ENCODE measurements around the gene RFX4.

RFX4 gene

GRCh38 chr12:106741247-106741646 is 158.4 kb downstream of the RFX4 start:
- no peak for TF ChIP-seq CTCF (IDR thresholded peaks at IDR 0.05; ENCODE audit: low read length, missing control alignments)
- DNase-seq (ENCODE audit: low read depth): no peak
- no peak overlapping the region for H3K4me3 ChIP-seq (replicated peaks; ENCODE audit: low read depth, low read length)

GRCh38 chr12:106743270-106743988 is 160.6 kb downstream of the RFX4 start:
- no peak overlapping the region for H3K4me3 ChIP-seq (replicated peaks; ENCODE audit: low read depth, low read length)
- no peak for TF ChIP-seq CTCF (IDR thresholded peaks at IDR 0.05; ENCODE audit: low read length, missing control alignments)
- no peak for DNase-seq (ENCODE audit: low read depth)

- no peak for TF ChIP-seq CTCF (IDR thresholded peaks at IDR 0.05; ENCODE audit: low read length, missing control alignments)
- no peak overlapping the region for H3K4me3 ChIP-seq (replicated peaks; ENCODE audit: low read depth, low read length)
- no peak for DNase-seq (ENCODE audit: low read depth)
Observed at GRCh38 chr12:106744600-106744999, 161.8 kb downstream of the RFX4 start.

GRCh38 chr12:106745181-106745745 is 162.5 kb downstream of the RFX4 start:
- no peak for TF ChIP-seq CTCF (IDR thresholded peaks at IDR 0.05; ENCODE audit: low read length, missing control alignments)
- DNase-seq (ENCODE audit: low read depth): no peak
- no peak overlapping the region for H3K4me3 ChIP-seq (replicated peaks; ENCODE audit: low read depth, low read length)

GRCh38 chr12:106747973-106748436 is 165.2 kb downstream of the RFX4 start:
- DNase-seq (ENCODE audit: low read depth): no peak
- no peak for TF ChIP-seq CTCF (IDR thresholded peaks at IDR 0.05; ENCODE audit: low read length, missing control alignments)
- H3K4me3 ChIP-seq (replicated peaks; ENCODE audit: low read depth, low read length): no peak overlapping the region

GRCh38 chr12:106750524-106750923 is 167.7 kb downstream of the RFX4 start:
- TF ChIP-seq CTCF (IDR thresholded peaks at IDR 0.05; ENCODE audit: low read length, missing control alignments): no peak
- H3K4me3 ChIP-seq (replicated peaks; ENCODE audit: low read depth, low read length): no peak overlapping the region
- DNase-seq (ENCODE audit: low read depth): no peak

- DNase-seq (ENCODE audit: low read depth): no peak
- no peak for TF ChIP-seq CTCF (IDR thresholded peaks at IDR 0.05; ENCODE audit: low read length, missing control alignments)
- no peak overlapping the region for H3K4me3 ChIP-seq (replicated peaks; ENCODE audit: low read depth, low read length)
Observed at GRCh38 chr12:106753526-106753925, 170.7 kb downstream of the RFX4 start.
